ENCODE results near the gene TSPAN11.

The TSPAN11 gene

DNA sequence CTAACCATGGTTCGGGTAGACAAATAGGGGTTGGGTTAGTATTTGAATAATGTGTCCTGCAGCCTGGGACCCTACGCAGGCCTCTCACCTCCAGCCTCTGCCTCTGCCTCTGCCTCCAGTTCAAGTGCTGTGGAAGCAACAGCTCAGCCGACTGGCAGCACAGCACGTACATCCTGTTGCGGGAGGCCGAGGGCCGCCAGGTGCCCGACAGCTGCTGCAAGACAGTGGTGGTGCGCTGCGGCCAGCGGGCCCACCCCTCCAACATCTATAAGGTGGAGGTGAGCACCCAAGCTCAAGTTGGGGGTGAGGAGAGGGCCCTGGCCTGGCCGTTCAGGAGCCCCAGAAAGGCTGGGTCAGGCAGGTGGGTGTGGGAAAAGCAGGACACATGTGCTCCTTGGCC lies 55.9 kb downstream of the TSPAN11 start:
- no peak for DNase-seq

DNA sequence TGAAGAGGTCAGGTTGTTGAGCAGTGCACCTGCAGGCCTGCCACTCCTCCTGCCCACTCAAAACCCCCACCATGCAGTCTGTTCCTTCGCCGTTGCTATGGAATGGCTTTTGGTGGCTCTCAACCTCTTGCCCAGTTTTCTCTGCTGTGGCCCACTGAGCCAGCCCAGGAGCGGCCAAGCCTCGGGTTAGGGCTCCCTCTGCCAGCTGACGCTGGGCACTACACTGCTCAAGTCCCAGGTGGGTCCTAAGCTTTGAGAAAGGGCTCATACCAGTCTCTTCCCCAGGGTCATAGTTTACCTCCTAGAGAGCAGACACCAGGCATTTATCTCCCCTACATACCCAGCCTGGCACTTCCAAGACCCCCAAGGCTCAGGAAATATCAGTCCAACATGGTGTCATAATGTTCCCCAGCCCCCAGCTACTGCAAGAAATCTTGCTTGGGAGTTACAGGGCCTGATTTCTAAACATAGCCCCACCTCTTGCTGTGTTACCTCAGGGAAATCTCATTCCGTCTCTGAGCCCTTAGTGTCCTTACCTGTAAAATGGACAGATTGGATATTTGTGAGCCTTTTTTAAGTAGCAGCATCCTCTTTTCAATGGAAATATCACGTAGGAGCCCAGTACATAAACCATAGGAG lies 59.4 kb downstream of the TSPAN11 start:
- peak in 1 of 2 donors; percentile 6 for DNase-seq

DNA sequence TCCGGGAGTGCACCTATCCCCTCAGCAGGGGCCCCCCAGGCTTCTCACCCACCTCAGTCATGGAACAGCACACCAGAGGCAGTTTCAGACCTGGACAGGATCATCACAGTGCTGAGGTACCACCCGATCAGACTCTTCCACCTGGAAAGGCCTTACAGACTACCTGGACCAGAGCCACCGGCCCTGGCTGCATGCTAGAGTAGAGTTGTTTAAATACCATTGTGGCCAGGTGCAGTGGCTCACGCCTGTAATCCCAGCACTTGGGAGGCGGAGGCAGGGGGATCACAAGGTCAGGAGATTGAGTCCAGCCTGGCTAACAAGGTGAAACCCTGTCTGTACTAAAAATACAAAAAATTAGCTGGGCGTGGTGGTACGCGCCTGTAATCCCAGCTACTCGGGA lies 61.5 kb downstream of the TSPAN11 start:
- DNase-seq, result no peak

DNA sequence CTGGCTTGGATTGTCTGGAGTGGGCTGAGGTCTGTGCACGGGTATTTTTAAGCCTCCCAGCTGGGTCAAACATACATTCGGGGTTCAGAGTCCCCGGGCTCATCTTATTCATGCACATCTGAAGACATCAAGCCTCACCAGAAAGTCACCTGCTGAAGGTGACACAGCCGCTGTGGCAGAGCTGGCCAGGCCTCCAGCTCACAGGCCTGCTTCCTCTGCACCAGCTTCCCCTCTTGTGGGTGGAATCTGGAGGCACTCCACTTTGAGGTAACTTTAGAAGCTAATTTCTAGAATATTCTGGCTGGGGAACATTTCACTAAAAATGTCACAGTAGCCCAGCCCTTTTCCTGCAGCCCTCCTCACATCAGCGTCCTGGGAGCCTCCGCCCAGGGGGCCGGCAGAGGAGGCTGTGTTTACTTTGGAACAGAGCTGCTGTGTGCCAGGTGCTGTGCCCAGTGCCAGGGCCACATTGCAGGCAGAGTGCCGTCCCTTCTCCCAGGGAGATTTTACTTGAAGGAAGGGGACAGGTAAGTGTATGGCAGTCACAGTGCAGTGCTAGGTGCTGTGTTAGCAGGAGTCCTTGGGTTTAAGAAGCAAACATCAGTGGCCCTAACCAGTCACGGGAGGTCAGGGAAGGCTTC lies 62.2 kb downstream of the TSPAN11 start:
- DNase-seq, result no peak

DNA sequence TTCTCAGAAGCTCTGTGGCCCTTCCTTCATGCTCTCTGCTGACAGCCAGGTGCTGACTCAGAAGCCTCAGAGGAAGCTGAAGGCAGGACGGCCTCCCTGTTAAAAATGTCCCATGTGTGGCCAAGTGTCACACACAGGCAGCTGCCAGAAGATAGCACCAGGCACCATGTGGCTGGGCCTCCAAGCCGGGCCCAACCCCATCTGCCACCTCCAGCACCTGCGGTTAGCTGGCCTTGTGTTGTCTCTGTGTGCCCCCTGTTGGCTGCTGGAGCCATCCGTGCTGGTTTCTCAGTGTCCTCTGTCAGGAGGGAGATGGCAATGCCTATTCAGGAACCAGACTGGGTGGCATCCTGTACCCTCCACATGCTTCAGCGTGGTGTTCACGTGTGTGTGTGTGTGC lies 63.2 kb downstream of the TSPAN11 start:
- DNase-seq, result no peak

GRCh38 chr12:30990316-30990715 lies 63.8 kb downstream of the TSPAN11 start:
- no peak for DNase-seq

DNA sequence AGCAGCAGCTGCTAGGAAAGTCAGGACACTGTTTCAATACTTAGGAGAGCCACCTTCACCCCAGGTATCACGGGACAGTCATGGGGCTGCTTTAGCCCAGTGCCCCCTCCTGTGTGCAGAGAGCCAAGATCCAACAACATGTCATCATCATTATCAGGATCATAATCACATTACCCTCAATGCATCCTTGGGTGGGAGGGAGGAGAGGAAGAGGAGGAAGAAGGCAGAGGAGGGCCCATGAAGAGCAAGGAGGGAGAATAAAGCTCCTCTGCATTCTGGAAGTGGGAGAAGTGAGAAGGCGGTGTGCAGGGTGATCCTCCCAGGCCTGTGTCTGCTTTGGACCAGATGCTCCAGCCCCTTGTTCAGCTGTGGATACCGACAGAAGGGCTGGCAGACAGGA lies 64.2 kb downstream of the TSPAN11 start:
- no peak for DNase-seq

DNA sequence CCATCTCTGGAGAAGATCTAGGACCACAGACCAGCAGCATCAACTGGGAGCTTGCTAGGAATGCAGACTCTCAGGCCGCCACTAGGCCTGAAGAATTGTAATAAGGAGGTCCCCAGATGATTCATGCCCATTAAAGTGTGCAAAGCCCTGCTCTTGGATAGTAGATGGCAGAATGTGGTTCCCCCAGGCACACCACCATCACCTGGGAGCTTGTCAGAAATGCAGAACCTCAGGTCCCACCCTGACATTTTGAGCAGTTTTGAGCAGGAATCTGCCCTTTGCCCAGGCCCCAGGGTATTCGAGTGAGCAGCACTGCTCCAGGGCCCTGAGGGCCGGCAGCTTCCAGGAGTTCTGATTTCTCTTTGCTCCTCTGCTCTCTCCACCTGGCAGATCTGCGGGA lies 64.9 kb downstream of the TSPAN11 start:
- no peak for DNase-seq

DNA sequence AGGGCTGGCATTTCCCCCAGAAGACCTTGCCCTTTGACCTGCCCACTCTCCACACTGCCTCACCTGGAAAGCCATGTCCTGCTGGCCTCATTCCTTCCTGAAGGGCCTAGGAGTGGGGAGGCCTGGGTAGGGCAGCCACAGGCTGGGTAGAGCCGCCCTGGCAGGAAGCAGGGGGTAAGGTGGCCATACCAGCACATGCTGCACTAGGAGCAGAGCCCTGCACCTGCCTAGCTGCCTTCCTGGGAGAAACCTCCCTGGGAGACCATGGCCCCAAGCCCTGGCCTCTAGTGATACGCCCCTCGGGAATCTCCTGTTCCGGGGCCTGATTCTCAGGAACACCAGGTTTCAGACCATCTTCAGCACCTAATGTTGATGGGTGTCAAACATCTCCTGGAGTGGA lies 65.8 kb downstream of the TSPAN11 start:
- DNase-seq, result no peak

GRCh38 chr12:30993766-30994165 lies 67.2 kb downstream of the TSPAN11 start:
- no peak for DNase-seq

- DNase-seq, result no peak
Measured at GRCh38 chr12:30994274-30994673, 67.7 kb downstream of the TSPAN11 start.

- no peak for DNase-seq
Measured at GRCh38 chr12:30996255-30996654, 69.7 kb downstream of the TSPAN11 start.

GRCh38 chr12:30996752-30997151 lies 70.2 kb downstream of the TSPAN11 start:
- no peak for DNase-seq

GRCh38 chr12:30997685-30998440 lies 71.3 kb downstream of the TSPAN11 start:
- DNase-seq, result no peak

GRCh38 chr12:30999011-30999410 lies 72.5 kb downstream of the TSPAN11 start:
- DNase-seq, result no peak

DNA sequence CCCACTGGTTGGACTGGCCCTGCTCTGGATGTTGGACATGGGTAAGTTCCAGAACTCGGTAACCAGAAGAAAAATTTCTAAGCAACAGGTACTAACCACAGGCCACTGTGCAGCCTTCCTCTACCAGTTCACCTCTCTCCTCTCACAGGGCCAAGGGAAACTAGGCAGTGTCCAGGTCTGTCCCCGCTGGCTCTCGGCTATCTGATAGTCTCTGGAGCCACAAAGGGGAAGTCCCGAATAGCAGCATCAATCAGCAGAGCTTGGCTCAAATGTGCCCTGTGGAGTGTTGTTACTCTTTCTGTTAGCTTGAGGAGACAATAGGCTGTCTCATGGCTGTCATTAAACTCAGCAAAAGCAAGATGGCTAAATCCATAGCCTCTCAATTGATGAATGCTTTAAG lies 73.2 kb downstream of the TSPAN11 start:
- DNase-seq, result no peak

DNA sequence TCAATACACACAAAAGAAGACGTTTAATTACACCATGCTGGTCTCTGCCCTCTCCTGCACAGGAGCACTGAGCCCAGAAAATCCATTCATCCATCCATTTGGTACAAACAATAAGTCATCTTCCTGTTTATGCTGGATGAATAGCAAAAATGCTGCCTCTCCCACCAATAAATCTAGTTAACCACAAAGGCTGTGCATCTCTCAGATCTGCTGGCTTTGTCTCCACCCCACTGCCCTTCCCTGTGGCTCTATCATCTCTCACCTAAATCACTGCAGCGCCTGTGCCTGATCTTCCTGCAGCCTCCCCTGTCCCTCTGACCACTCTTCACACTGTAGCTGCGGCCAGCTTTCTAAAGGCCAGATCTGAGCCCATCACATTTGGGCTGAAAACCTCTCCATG lies 74.2 kb downstream of the TSPAN11 start:
- DNase-seq, result no peak

DNA sequence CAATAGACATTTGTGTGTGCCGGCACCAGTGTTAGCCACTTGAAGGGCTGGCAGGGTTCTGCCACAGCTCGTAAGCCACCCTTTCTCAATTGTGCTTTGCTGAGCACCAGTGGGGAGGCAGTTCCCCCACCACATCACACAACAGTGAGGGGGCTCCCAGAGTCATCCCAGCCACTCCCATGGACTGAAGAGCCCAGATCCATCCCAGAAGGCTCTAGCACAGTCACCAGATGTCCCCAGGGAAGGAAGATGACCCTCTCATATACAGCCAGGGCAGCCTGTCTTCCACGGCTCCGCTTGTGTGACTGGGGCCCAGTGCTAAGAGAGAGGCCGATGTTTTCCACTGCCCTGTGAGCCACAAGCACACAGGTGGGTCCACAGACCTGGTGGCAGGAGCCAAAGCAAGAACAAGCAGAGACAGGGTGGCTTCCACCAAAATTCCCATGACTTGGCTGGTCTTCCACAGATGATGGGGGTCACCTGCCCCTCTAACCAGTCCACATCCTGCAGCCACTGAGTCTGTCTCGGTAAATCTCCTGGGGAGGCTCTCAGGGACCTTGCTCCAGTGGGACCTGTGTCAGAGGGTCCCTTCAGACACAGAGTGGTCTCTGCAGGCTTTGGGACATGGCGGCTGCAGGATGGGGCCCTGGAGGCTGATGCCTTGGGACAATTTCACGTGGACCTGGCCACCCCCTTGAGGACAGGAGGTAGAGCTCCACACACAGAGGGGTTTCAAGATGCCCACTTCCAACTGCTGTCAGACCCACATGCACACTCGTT lies 75.2 kb downstream of the TSPAN11 start:
- DNase-seq, result no peak

DNA sequence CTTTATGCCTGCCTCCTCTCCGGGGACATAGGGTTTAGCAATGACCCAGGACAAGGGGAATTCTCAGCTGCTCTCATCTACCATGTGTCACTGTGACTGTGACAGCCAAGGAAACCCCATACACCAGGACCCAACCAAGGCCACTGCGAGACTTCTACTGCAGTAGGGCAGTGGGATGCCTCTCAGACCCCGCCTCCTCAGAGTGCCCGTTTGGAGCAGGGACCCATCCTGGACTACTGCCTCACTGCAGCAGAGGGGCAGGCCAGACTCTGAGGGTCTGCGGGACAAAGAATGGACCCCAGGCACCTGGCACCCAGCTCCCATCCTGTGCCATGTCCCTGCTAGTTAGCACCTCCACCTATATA lies 75.8 kb downstream of the TSPAN11 start:
- DNase-seq, result no peak

- no peak for DNase-seq
Measured at GRCh38 chr12:31002999-31003398, 76.5 kb downstream of the TSPAN11 start.

GRCh38 chr12:31003861-31004640 lies 77.5 kb downstream of the TSPAN11 start:
- no peak for DNase-seq

DNA sequence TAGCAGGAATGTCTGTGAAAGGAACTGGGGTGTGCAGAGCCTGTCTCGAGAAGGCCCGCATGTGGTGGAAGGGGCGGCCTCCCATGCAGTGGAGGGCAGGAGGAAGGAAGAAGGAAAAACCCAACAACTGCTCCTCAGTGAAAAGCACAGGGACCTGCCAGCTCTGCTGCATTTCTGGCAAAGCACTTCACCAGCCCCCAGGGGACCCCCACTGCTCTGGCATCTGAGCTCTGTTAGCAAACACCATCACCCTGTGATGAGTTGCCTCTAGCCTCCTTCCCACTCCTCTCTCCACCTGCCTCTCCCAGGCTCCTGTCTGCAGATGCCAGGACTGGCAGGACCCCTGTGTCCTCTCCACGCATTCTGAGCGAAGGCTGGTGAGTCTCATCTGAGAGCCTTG lies 78.1 kb downstream of the TSPAN11 start:
- no peak for DNase-seq

Data from CD4-positive, alpha-beta T cell treated with Interleukin-1 beta for 1 hour (primary cell).